ENCODE data around the gene LSM4.

The LSM4 gene

GRCh38 chr19:18274219-18274780 is 48.6 kb downstream of the LSM4 start, which contains the start of gene IQCN:
TSS of gene IQCN (minus strand) at chr19:18274452. CDS start at chr19:18269478, 4,974 bp downstream.
- no peak for DNase-seq

GRCh38 chr19:18273561-18274218 is 49.2 kb downstream of the LSM4 start:
- DNase-seq = no peak

- no peak for DNase-seq
These were observed 51.4 kb downstream of the LSM4 start for GRCh38 chr19:18271433-18271841.

GRCh38 chr19:18270326-18270725 is 52.5 kb downstream of the LSM4 start:
- no peak for DNase-seq

GRCh38 chr19:18269070-18269723 is 53.7 kb downstream of the LSM4 start:
- no peak for DNase-seq

- DNase-seq = no peak
These were observed 55.8 kb downstream of the LSM4 start for GRCh38 chr19:18266771-18267686.

GRCh38 chr19:18265582-18265981 is 57.3 kb downstream of the LSM4 start:
- no peak for DNase-seq

GRCh38 chr19:18264971-18265540 is 57.8 kb downstream of the LSM4 start:
- DNase-seq = no peak

GRCh38 chr19:18264137-18264854 is 58.6 kb downstream of the LSM4 start:
- DNase-seq = no peak

- DNase-seq = no peak
These were observed 59.3 kb downstream of the LSM4 start for GRCh38 chr19:18263324-18264136.

GRCh38 chr19:18262917-18263316 is 60.0 kb downstream of the LSM4 start:
- DNase-seq = no peak

- DNase-seq = no peak
These were observed 60.7 kb downstream of the LSM4 start for GRCh38 chr19:18262144-18262543.

- no peak for DNase-seq
These were observed 61.4 kb downstream of the LSM4 start for GRCh38 chr19:18261474-18261873.

GRCh38 chr19:18259893-18260292 is 63.0 kb downstream of the LSM4 start:
- no peak for DNase-seq

GRCh38 chr19:18257503-18258470 is 65.1 kb downstream of the LSM4 start:
- no peak for DNase-seq
